Colonic mucosa (tissue), 4 donors: Measurements from ENCODE around the gene MCL1. TPM values are rescaled to one million over a fixed set of nuclear protein-coding genes. Genes with fewer than 3 reads are reported as not detected.

Source experiments
- DNase-seq: peaks from one replicate; pipeline ENCODE4 v3.0.0-alpha.2; 2020
- H3K27ac ChIP-seq: fragments of 200-600 bp; one replicate; pipeline ENCODE4 v1.8.0; 2021
- H3K27me3 ChIP-seq: fragments of 200-600 bp; one replicate; pipeline ENCODE4 v1.8.0; 2021
- H3K36me3 ChIP-seq: fragments of 200-600 bp; one replicate; pipeline ENCODE4 v1.8.0; 2021
- H3K4me1 ChIP-seq: fragments of 200-600 bp; one replicate; pipeline ENCODE4 v1.8.0; 2021; ENCODE audit warnings: mild to moderate bottlenecking
- H3K4me3 ChIP-seq: fragments of 200-600 bp; one replicate; pipeline ENCODE4 v1.8.0; 2021
- H3K9ac ChIP-seq, 2 donors: one replicate each; pipeline ENCODE4 v1.7.0; 2013; ENCODE audit warnings: control low read depth in 2 of 2, low read depth in 2 of 2, low read length in 2 of 2
- H3K9me3 ChIP-seq: fragments of 200-600 bp; one replicate; pipeline ENCODE4 v1.8.0; 2021
- CTCF ChIP-seq: fragments of 200-600 bp; IDR thresholded peaks from one replicate; pipeline ENCODE4 v1.8.0; 2022; ENCODE audit warnings: antibody characterized with exemption, mild to moderate bottlenecking
- intact Hi-C: fragments of 100-400 bp; cut with DNase I; formaldehyde crosslinking; loops from one replicate; pipeline ENCODE4 v1.14.1; 2022
- total RNA-seq, 2 donors: library from RNA; stranded (reverse); fragmentation: NEBNext Ultra II Directional in 1 of 2; extraction: Animal tissue kit (Norgen Biotek cat#: 25700) in 1 of 2; gene quantifications; one replicate each; pipeline ENCODE4 v1.2.1, GENCODE V29; 2021
- donor health status: healthy.
- donor health status: DM: no; HTN: no; CAD: no.
- donor health status: DM: no; HTN: no; CAD: no.

The MCL1 gene
- total RNA-seq, 2 donors from 2014 or later = 151 to 285 TPM

DNA sequence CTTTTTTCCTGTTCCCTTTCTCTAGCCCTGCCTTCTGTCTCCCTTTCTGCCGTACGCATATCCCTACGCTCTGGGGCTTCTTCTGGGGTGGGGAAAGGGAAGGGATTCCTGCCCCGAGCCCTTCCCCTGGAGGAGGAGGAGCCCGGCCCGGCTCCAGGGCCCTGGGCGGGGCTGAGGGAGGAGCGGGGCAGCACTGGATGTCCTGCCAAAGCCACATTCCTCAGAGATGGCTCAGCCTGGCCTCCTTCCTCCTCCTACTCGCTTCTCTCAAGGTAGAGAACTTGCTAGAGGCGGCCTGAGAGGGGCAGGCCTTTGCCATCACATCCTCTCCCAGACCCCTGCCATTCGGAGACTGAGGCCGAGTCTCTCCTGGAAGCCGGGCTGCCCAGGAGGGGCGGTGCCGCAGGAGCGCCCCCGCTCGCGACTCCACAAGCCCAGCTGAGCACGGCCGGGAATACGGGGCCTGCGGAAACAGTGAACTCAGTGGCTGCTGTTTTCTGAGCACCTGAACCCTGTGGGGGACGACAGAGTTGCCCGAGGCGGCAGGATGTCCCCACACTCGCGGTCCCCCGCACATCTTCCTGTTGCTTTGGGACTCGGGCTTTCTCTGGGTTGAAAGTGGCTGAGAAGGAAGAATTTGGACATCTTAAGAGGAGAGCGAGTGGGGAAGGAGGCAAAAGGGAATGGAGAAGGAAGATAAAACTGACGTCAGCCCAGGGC, 18.0 kb downstream of the MCL1 start:
- Histone ChIP-seq H3K27me3 (no peaks in the 10 kb centered on the region), H3K4me1 (peaks cover 37% of the 10 kb centered on the region), H3K4me3 (peak overlapping the region; percentile 42), H3K27ac (peak overlapping the region; percentile 98), H3K9ac (peak overlapping the region; percentile 93 to 98), H3K9me3 (no peaks in the 10 kb centered on the region), H3K36me3 (no peaks in the 10 kb centered on the region)
- DNase-seq = peak; percentile 96
- no peak for TF ChIP-seq CTCF
- intact Hi-C loops = loop anchor here (2.0 to 10.0 kb wide), 2 partner anchors 59 to 363 kb away; partner anchors contain the start of gene SETDB1

GRCh38 chr1:150560576-150561253, 18.7 kb downstream of the MCL1 start:
- peak; percentile 88 for TF ChIP-seq CTCF
- Histone ChIP-seq H3K27me3 (no peaks in the 10 kb centered on the region), H3K36me3 (no peaks in the 10 kb centered on the region), H3K4me3 (peak overlapping the region; percentile 42), H3K9me3 (no peaks in the 10 kb centered on the region), H3K9ac (peak overlapping the region; percentile 93 to 98), H3K4me1 (peaks cover 37% of the 10 kb centered on the region), H3K27ac (peak overlapping the region; percentile 98)
- peak; percentile 93 for DNase-seq
- intact Hi-C loops = loop anchor here (2.0 to 10.0 kb wide), 2 partner anchors 60 to 364 kb away; partner anchors contain the start of gene SETDB1

- intact Hi-C loops = loop anchor here (2.0 to 10.0 kb wide), 2 partner anchors 61 to 365 kb away; partner anchors contain the start of gene SETDB1
- H3K4me3 ChIP-seq = no peak overlapping the region
- no peaks in the 10 kb centered on the region for H3K36me3 ChIP-seq
- H3K27ac ChIP-seq = peak overlapping the region; percentile 98
- H3K9ac ChIP-seq = peak overlapping the region; percentile 6 to 98
- DNase-seq = peak; percentile 91
- peaks cover 33% of the 10 kb centered on the region for H3K4me1 ChIP-seq
- no peaks in the 10 kb centered on the region for H3K9me3 ChIP-seq
- H3K27me3 ChIP-seq = no peaks in the 10 kb centered on the region
- peak; percentile 93 for TF ChIP-seq CTCF
These were observed 19.4 kb downstream of the MCL1 start for GRCh38 chr1:150560011-150560438.

DNA sequence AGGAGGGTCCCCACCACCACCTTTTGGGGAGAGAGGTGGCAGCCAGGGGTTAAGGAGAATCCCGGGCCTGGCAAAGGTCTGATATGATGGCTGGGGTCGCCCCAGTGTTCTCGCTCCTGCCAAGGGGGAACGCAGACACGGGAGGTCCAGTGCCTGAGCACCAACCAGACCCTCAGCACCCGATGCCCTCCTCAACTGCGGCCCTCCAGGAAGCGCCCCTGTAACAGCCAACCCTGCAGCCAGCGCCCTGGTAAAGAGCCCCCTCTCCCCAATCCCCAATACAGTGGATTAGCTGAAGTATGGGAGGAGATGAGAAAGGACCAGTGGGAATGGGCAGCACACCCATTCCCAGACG, 19.8 kb downstream of the MCL1 start:
- Histone ChIP-seq H3K9ac (peak overlapping the region; percentile 6 to 98), H3K4me3 (no peak overlapping the region), H3K27me3 (no peaks in the 10 kb centered on the region), H3K9me3 (no peaks in the 10 kb centered on the region), H3K4me1 (peaks cover 29% of the 10 kb centered on the region), H3K36me3 (no peaks in the 10 kb centered on the region), H3K27ac (peak overlapping the region; percentile 98)
- no peak for DNase-seq
- intact Hi-C loops = loop anchor here (2.0 to 10.0 kb wide), 4 partner anchors 61 to 365 kb away; partner anchors contain the start of gene SETDB1
- TF ChIP-seq CTCF = no peak

- Histone ChIP-seq H3K4me3 (no peak overlapping the region), H3K27ac (no peak overlapping the region), H3K36me3 (no peaks in the 10 kb centered on the region), H3K9me3 (no peaks in the 10 kb centered on the region), H3K27me3 (no peaks in the 10 kb centered on the region), H3K4me1 (peaks cover 23% of the 10 kb centered on the region), H3K9ac (peak overlapping the region in 1 of 2 donors; percentile 98)
- no peak for TF ChIP-seq CTCF
- intact Hi-C loops = loop anchor here (2.0 to 10.0 kb wide), 2 partner anchors 94 to 256 kb away; no protein-coding TSS in a partner anchor
- no peak for DNase-seq
These were observed 20.4 kb downstream of the MCL1 start for GRCh38 chr1:150558761-150559655.
